MCF 10A (cell line): ENCODE measurements around the gene RPS6KA2. TPM values are rescaled to one million over a fixed set of nuclear protein-coding genes. Genes with fewer than 3 reads are reported as not detected.

Experiments used
- BruUV-seq: library from RNA; stranded (reverse); fragments of 400-500 nt; replicated peaks from 2 replicates; lab custom pipeline; 2021; lab: Mats Ljungman, UMichigan
- CTCF ChIA-PET: fragments of 300-600 bp; sonication (Branson Sonifier 250); formaldehyde crosslinking; extraction: SDS; loops from one replicate; lab custom pipeline; 2021; ENCODE audit warnings: antibody characterized with exemption, inconsistent platforms; lab: Yijun Ruan, JAX
- POLR2A ChIA-PET: fragments of 300-600, 350-650 bp; sonication (Branson Sonifier 250); formaldehyde crosslinking; extraction: SDS; loops from one replicate; lab custom pipeline; 2020; ENCODE audit warnings: antibody characterized with exemption, inconsistent platforms; lab: Yijun Ruan, JAX
- DNase-seq: peaks from one replicate; pipeline ENCODE4 v3.0.0-alpha.2; 2018; ENCODE audit not compliant: unreplicated experiment
- H3K27ac Mint-ChIP-seq: one replicate; pipeline ENCODE4 v1.8.0; 2022; ENCODE audit warnings: mild to moderate bottlenecking, low read depth, mixed read lengths; ENCODE audit not compliant: unreplicated experiment
- H3K27me3 Mint-ChIP-seq: one replicate; pipeline ENCODE4 v1.8.0; 2022; ENCODE audit warnings: mixed read lengths; ENCODE audit not compliant: insufficient read depth, unreplicated experiment
- H3K36me3 Mint-ChIP-seq: one replicate; pipeline ENCODE4 v1.8.0; 2022; ENCODE audit warnings: mild to moderate bottlenecking, moderate library complexity, mixed read lengths; ENCODE audit not compliant: insufficient read depth, unreplicated experiment
- H3K4me1 Mint-ChIP-seq: one replicate; pipeline ENCODE4 v1.8.0; 2022; ENCODE audit warnings: mixed read lengths; ENCODE audit not compliant: insufficient read depth, unreplicated experiment
- H3K4me3 Mint-ChIP-seq: one replicate; pipeline ENCODE4 v1.8.0; 2022; ENCODE audit warnings: mild to moderate bottlenecking, moderate library complexity, mixed read lengths; ENCODE audit not compliant: unreplicated experiment
- H3K9me3 Mint-ChIP-seq: one replicate; pipeline ENCODE4 v1.8.0; 2022; ENCODE audit warnings: mixed read lengths; ENCODE audit not compliant: unreplicated experiment
- CTCF ChIP-seq: fragments of 200-600 bp; IDR thresholded peaks from one replicate; pipeline ENCODE4 v1.8.0; 2022; ENCODE audit warnings: antibody characterized with exemption, mild to moderate bottlenecking; ENCODE audit not compliant: unreplicated experiment
- intact Hi-C: fragments of 100-400 bp; cut with micrococcal nuclease; formaldehyde crosslinking; loops from 2 replicates; pipeline ENCODE4 v1.14.1; 2022
- total RNA-seq: library from RNA; stranded (reverse); gene quantifications from 2 replicates; pipeline ENCODE4 v1.2.3, GENCODE V29; 2022

The RPS6KA2 gene
- total RNA-seq, 1 experiment from 2014 or later, result 126 TPM

- Mint-ChIP-seq H3K27ac (no peak overlapping the region), H3K36me3 (no peaks in the 10 kb centered on the region), H3K9me3 (peaks cover 7% of the 10 kb centered on the region), H3K4me3 (no peak overlapping the region), H3K4me1 (peaks cover 8% of the 10 kb centered on the region), H3K27me3 (no peaks in the 10 kb centered on the region)
- ChIA-PET CTCF (interaction anchor here (0.6 to 9.9 kb wide), 5 partner anchors 10 to 123 kb away, joined by 3 to 119 read pairs (median 8); no protein-coding TSS in a partner anchor), POLR2A (interaction anchor here (0.6 to 1.2 kb wide), 2 partner anchors 17 to 56 kb away, joined by 3 read pairs; partner anchors contain the start of gene SFT2D1)
- TF ChIP-seq CTCF, result no peak
- BruUV-seq, result no TSS peak
- intact Hi-C loops, result no loop called here
- no peak for DNase-seq
These were observed 228.7 kb downstream of the RPS6KA2 start for GRCh38 chr6:166398348-166398747.

GRCh38 chr6:166397849-166398248 lies 229.2 kb downstream of the RPS6KA2 start:
- no peak for DNase-seq
- ChIA-PET CTCF (interaction anchor here (0.6 to 9.9 kb wide), 4 partner anchors 16 to 127 kb away, joined by 4 to 119 read pairs (median 16); no protein-coding TSS in a partner anchor), POLR2A (interaction anchor here (0.6 kb wide), 1 partner anchor 16 kb away, joined by 3 read pairs; no protein-coding TSS in a partner anchor)
- Mint-ChIP-seq H3K36me3 (no peaks in the 10 kb centered on the region), H3K9me3 (peaks cover 7% of the 10 kb centered on the region), H3K4me1 (peaks cover 5% of the 10 kb centered on the region), H3K27me3 (peaks cover 1% of the 10 kb centered on the region), H3K27ac (no peak overlapping the region), H3K4me3 (no peak overlapping the region)
- no peak for TF ChIP-seq CTCF
- intact Hi-C loops, result no loop called here
- BruUV-seq, result no TSS peak

- Mint-ChIP-seq H3K36me3 (no peaks in the 10 kb centered on the region), H3K4me1 (no peaks in the 10 kb centered on the region), H3K27ac (no peak overlapping the region), H3K9me3 (peaks cover 7% of the 10 kb centered on the region), H3K4me3 (no peak overlapping the region), H3K27me3 (peaks cover 9% of the 10 kb centered on the region)
- no peak for DNase-seq
- POLR2A ChIA-PET, result no interaction called here
- TF ChIP-seq CTCF, result no peak
- CTCF ChIA-PET, result interaction anchor here (1.0 to 9.9 kb wide), 2 partner anchors 83 to 120 kb away, joined by 3 to 119 read pairs; no protein-coding TSS in a partner anchor
- BruUV-seq, result no TSS peak
- intact Hi-C loops, result no loop called here
These were observed 231.3 kb downstream of the RPS6KA2 start for GRCh38 chr6:166395778-166396177.

GRCh38 chr6:166395351-166395750 lies 231.7 kb downstream of the RPS6KA2 start:
- no peaks in the 10 kb centered on the region for H3K4me1 Mint-ChIP-seq
- no peak overlapping the region for H3K27ac Mint-ChIP-seq
- H3K4me3 Mint-ChIP-seq, result no peak overlapping the region
- intact Hi-C loops, result no loop called here
- peaks cover 7% of the 10 kb centered on the region for H3K9me3 Mint-ChIP-seq
- BruUV-seq, result no TSS peak
- ChIA-PET POLR2A (no interaction called here), CTCF (interaction anchor here (0.7 to 9.9 kb wide), 3 partner anchors 82 to 697 kb away, joined by 3 to 119 read pairs (median 3); no protein-coding TSS in a partner anchor)
- DNase-seq, result no peak
- H3K36me3 Mint-ChIP-seq, result no peaks in the 10 kb centered on the region
- TF ChIP-seq CTCF, result no peak
- peaks cover 9% of the 10 kb centered on the region for H3K27me3 Mint-ChIP-seq
